Islet of Langerhans (tissue), 1 donor: ENCODE results near the gene TMX2.
A peak's percentile ranks its signal among the peaks of the same experiment; 100 is the strongest.
"Not testable (repeated sequence)": the region's sequence is repeated elsewhere in the genome, so short reads cannot be mapped to it uniquely, and the experiment has no call there.

ENCODE experiments used
- FAIRE-seq: peaks from one replicate; lab custom pipeline; 2011; peaks lifted over from hg19 to GRCh38; lab: Jason Lieb, UNC

Gene TMX2

DNA sequence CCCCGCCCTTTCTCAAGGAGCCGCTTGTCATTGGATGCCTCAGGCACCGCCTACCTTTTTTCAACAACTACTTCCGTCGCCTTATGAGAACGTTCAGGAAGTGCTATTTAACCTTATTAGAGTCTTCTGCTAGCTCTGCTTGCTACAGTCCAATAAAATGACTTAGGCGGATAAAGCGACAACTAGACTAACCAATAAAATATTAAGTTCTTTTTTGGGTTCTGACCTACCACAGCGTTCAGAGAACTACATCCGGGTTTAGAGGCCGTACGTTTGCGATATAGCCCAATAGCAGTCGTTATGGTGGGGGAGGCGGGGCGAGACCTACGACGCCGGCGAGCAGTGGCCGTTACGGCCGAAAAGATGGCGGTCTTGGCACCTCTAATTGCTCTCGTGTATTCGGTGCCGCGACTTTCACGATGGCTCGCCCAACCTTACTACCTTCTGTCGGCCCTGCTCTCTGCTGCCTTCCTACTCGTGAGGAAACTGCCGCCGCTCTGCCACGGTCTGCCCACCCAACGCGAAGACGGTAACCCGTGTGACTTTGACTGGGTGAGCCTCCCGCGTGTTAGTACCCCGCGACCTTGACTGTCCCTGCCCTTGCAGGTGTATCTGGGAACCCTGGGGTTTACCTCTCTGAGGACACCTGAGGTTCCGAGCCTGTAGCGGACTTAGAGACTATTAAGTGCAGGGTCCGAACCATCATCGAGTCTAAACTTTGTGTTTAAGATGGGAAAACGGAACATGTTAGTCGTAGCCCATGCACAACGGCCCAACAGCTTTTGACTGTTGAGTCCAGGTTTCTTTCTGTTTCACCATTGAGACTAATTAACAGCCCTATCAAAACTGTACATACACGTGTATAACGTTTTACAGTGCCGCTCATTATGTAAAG is at the start of gene TMX2:
TSS of gene TMX2 (plus strand) at position 338 of the 895 bp plus-strand sequence. CDS start at position 364, 26 bp downstream.
- FAIRE-seq, result peak; percentile 100

DNA sequence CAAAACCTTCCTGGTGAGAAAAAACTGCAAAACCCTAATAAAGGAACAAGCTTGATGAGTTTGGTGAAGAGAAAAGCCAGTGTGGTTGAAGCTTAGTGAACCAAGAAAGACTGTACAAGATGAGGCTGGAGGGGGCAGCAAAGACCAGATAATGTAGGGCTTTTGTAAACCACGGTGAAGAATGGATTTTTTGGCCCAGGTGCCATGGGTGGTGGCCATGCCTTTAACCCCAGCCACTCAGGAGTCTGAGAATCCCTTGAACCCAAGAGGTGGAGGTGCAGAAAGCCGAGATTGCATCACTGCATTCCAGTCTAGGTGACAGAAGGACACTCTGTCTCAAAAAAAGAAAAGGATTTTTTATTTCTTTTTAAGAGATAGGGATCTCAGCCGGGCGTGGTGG is 49.5 kb upstream of the TMX2 start:
- no peak for FAIRE-seq

- no peak for FAIRE-seq
Observed at GRCh38 chr11:57663975-57664374, 48.4 kb upstream of the TMX2 start.

- FAIRE-seq, result peak; percentile 95
Observed at GRCh38 chr11:57667117-57667735, 45.2 kb upstream of the TMX2 start.

DNA sequence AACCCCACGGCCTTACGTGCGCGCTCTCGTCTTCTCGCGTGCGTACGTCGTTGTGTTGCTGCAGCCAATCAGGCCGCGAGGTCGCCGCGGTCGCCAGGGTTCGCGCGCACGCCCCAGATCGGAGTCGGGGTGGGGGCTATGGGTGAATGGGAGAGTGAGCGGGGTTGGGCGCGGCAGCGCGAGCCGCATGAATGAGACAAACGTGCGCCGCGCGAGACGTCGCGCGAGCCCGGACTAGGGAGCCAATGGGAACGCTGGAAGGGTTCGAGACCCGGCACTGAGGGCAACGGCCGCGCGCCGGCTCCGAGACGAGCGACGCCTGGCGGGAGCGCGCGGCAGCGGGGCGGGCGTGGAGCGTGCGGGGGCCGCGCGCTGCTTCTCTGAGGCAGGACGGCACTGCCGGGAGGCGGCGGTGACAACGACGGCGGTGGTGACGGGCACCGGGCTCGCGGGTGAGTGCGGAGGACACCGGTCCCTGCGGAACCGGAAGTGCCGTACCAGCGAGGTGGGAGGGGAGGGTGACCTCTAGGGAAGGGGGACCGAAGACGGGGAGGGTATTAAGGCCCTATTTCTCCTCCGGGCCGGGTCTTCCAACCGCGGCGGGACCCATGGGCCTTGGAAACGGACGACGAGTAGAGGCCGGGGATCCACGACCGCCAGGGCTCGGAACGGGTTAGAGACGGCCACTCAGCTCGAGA is 44.5 kb upstream of the TMX2 start, which contains the start of gene ZDHHC5:
TSS of gene ZDHHC5 (plus strand) at position 379 of the 698 bp plus-strand sequence. CDS start 4,977 bp downstream, outside the sequence.
- FAIRE-seq, result no peak

DNA sequence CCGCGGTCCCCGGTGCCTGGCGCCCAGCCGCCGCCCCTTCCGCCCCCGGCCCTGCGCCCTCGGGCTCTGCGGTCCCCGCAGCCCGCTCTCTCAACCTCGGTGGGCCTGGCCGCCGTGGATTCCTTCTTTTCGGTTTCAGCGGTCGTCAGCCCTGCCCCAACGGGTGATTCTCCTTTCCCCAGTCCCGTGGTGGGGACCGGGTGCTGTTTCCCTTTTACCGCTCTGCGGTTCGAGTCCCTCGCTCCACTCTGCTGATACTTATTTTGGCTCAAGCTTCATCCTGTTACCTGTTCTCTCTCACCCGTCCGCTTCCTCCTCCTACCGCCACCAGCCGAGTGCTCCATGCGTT is 44.0 kb upstream of the TMX2 start:
- no peak for FAIRE-seq

DNA sequence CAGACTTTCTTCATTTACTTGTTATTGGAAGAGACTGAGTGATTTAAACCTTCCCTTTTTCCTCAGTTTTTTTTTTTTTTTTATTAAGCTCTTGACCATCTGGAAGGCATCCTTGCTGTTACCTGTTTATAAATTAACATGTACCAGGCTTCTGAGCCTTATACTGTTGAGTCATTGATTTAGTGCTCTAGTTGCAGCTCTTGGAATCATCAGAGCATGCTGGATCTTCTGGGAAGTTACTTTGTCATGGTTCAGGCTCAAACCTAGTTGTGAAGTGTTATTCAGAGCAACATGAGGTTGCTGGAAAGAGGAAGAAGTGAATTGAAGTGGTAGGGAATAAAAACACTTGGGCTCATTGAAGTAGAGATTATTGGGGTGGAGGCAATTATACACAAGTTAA is 38.1 kb upstream of the TMX2 start:
- FAIRE-seq, result no peak

- FAIRE-seq, result no peak
Observed at GRCh38 chr11:57675176-57675941, 37.0 kb upstream of the TMX2 start.

DNA sequence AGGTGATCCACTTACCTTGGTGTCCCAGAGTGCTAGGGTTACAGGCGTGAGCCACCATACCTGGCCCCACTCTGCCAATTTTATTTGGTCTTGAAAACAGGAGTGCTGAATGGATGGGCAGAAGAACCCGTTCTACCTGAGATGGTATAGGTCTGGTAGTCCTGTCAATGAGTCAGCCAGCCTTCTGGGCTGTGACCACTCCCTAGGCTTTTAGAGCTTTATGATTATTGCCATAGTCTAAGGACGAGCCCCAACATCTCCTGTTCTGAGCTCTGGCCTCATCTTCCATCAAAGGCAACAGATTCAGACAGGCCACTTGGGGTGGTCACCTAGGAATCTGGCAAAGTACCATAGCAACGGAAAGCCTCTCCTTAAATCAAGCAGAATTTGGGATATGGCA is 33.0 kb upstream of the TMX2 start:
- FAIRE-seq, result no peak

DNA sequence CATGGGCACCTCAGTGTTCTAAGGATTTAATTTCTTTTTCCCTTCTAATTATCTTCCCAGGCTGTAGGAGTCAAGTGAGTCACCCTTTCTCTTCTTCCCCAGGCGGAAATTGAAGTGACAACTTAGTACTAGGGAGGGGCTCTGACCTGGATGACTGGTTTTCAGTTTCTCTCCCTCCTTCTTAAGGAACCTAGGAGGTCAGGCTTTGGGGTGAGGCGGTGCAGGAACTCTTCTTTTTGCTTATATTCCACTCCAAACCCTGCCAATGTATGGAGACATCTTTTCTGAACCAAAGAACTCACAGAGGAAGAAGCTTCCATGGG is 31.9 kb upstream of the TMX2 start:
- no peak for FAIRE-seq

GRCh38 chr11:57681168-57681567 is 31.2 kb upstream of the TMX2 start:
- FAIRE-seq, result no peak

GRCh38 chr11:57690474-57690873 is 21.9 kb upstream of the TMX2 start:
- not testable (repeated sequence) for FAIRE-seq

GRCh38 chr11:57698843-57699365 is 13.5 kb upstream of the TMX2 start:
- FAIRE-seq, result no peak

- no peak for FAIRE-seq
Observed at GRCh38 chr11:57699813-57700212, 12.6 kb upstream of the TMX2 start.

- FAIRE-seq, result no peak
Observed at GRCh38 chr11:57700425-57700824, 12.0 kb upstream of the TMX2 start.

DNA sequence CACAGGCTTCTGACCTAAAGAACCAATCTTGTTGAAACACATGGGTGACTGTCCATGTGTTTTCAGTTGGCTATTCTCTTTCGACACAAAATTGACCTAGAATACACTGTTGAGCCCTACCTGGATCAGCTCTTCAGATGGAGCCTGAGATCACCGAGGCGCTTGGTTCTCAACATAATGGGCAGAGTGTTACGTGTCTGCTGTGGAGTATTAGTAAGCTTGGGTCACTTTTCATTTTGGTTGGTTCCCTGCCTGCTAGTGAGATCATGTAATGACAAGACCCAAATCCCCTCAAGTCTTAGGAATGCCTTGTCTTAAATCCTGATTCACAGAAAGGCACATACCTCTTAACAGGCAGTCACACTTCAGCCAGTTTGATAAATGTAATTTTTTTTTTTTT is 9.1 kb upstream of the TMX2 start:
- FAIRE-seq, result no peak

DNA sequence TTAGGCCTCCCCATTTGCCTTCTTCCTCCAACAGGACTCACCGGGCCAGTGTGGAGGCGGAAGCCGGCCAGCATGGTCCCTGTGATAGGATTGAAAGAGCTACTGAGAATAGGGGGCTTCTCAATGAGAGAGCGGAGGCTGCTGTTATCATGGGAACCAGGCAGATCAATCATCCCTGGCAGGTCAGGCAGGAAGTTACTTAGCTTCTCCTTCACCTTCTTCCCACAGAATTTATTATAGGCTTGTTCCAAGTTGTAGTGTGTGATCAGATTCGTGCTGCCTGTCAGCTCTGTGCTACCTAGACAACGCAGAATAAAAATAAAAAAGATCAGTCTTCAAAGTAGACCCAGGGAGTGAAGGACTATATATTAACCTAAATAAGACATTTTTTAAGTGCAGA is 7.5 kb upstream of the TMX2 start:
- no peak for FAIRE-seq

GRCh38 chr11:57705432-57705831 is 7.0 kb upstream of the TMX2 start:
- not testable (repeated sequence) for FAIRE-seq

DNA sequence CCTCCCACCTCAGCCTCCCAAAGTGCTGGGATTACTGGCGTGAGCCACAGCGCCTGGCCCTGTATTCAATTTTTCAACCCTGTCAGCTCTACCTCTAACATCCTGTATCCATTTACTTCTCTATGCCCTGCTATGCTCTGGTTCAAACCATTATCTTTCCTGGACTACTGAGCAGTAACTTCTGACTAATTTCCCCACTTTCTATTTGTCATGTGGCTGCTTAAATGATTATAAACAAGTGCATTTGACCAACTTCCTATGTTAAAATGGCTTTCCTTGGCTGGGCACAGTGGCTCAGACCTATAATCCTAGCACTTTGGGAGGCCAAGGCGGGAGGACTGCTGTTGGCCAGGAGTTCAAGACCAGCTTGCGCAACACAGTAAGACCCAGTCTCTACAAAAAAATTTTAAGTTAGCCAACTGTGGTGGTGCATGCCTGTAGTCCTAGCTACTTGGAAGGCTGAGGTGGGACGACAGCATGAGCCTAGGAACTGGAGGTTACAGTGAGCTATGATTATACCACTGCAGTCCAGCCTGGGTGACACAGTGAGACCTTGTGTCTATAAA is 2.5 kb upstream of the TMX2 start:
- no peak for FAIRE-seq

- FAIRE-seq, result no peak
Observed at GRCh38 chr11:57711414-57712255, 758 bp upstream of the TMX2 start, which contains the start of gene MED19. Gene MED19 (minus strand): TSS chr11:57712215. CDS start chr11:57712179, 36 bp downstream.

DNA sequence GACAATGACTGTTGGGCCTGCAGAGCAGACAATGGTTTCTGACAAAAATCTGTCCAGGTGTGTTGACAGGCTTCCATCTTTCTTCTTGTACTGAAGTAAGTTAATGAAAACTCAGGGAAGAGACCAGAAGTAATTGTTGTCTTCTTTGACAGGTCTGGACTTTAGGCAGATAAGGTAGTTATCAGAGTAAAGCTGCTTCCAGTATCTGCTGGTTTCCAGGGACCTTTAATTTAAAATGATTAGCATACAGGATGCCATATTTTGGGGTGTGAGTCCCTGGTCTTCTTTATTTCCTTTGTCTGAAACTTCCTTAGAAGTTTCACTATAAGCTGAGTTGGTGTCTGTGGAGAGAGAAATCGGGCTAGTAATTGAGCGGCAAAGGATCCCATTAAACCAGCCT is 1.4 kb downstream of the TMX2 start:
- no peak for FAIRE-seq
